Stimulated activated naive B cell treated with anti-CD40 and anti-IgM and Interleukin-4, amounts not matched to agents 10 μg/mL and 1 μg/mL and 100 μg/mL, for 72 hours (primary cell): Measurements from ENCODE around the gene TRA2A.

Experiments used
- ATAC-seq, 2 donors: fragments of 150-1000 bp; cut with Tn5 transposase; replicated peaks; 2 replicates each; pipeline ENCODE4 v1.10.0; 2021; ENCODE audit warnings: moderate library complexity in 1 of 2
- DNase-seq: peaks from one replicate; pipeline ENCODE4 v3.0.0; 2021
- H3K27ac Mint-ChIP-seq: one replicate; pipeline ENCODE4 v1.8.0; 2022; ENCODE audit warnings: mild to moderate bottlenecking, mixed read lengths
- H3K27me3 Mint-ChIP-seq, 2 donors: one replicate each; pipeline ENCODE4 v1.8.0; 2022; ENCODE audit warnings: mixed read lengths in 2 of 2
- H3K36me3 Mint-ChIP-seq, 2 donors: one replicate each; pipeline ENCODE4 v1.8.0; 2022; ENCODE audit warnings: mixed read lengths in 2 of 2, mild to moderate bottlenecking in 1 of 2
- H3K4me1 Mint-ChIP-seq, 2 donors: one replicate each; pipeline ENCODE4 v1.8.0; 2022; ENCODE audit warnings: mixed read lengths in 2 of 2, mild to moderate bottlenecking in 1 of 2
- H3K4me3 Mint-ChIP-seq, 2 donors: one replicate each; pipeline ENCODE4 v1.8.0; 2022; ENCODE audit warnings: mild to moderate bottlenecking in 2 of 2, mixed read lengths in 2 of 2, moderate library complexity in 1 of 2
- H3K9me3 Mint-ChIP-seq, 2 donors: one replicate each; pipeline ENCODE4 v1.8.0; 2022; ENCODE audit warnings: mixed read lengths in 2 of 2, mild to moderate bottlenecking in 1 of 2

The TRA2A gene

DNA sequence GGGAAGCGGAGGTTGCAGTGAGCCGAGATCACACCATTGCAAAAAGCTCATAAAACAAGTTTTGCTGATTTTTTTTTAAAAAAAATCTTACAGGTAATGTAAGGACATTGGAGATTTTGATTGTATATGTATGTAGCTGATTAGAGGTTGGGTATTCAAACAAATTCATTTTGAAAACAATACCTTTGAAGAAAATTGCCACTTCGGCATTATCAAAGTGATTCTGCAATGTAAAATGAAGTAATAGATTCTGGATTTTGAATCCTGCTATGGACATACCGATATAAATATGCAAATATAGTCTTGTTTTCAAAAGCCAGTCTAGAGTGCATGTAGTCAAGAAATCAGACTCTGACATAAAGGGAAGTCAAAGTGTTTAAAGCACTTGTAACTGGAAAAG lies 49.1 kb downstream of the TRA2A start:
- ATAC-seq, result no peak
- H3K9me3 Mint-ChIP-seq, result no peaks in the 10 kb centered on the region
- no peaks in the 10 kb centered on the region for H3K4me1 Mint-ChIP-seq
- H3K4me3 Mint-ChIP-seq, result no peak overlapping the region
- H3K27me3 Mint-ChIP-seq, result peaks cover 26% of the 10 kb centered on the region in 2 donors
- no peak overlapping the region for H3K27ac Mint-ChIP-seq
- H3K36me3 Mint-ChIP-seq, result no peaks in the 10 kb centered on the region
- DNase-seq, result no peak

DNA sequence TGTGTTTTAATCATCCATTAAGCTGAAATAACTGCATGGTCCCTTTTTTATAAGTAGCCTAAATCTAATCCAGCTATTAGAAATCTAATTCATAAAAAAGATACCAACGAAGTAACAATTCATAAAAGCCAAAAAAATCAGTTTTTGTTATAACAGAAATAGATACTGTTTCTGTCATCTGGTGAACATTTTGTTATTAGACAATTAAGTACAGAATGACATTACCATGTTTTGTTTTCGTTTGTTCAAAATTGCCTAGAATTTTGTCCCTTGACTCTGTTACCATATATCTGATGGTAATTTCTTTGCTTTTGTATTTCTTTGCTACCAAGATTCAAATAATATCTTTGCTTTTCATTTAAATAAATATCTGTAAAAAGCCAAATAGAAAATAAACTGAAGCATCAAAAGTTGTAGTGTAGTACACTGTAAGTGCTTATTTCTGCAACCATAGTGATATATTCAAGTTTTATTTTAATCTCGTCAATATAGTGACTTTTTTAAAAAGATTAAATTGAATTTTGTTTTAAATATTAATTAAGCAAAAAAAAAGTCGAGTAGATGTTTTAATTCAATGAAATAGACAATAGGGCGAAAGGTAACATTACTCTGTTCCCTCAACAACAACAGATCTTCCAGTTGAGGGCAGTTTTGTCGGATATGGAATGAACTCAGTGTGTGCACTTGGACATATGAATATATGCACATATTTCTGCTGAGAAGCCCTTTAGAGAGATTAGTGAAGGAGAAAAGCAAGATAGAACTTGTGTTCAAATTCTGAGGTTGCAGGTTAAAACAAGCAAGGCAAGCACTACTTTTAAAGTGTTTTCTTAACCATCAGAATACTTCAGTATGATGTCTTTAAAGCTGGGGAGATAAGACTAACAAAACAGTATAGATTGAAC lies 53.6 kb downstream of the TRA2A start:
- DNase-seq (no peak), ATAC-seq (no peak)
- Mint-ChIP-seq H3K9me3 (no peaks in the 10 kb centered on the region), H3K4me1 (peaks cover 7% of the 10 kb centered on the region in 2 donors), H3K4me3 (no peak overlapping the region), H3K27me3 (peaks cover 43 to 49% of the 10 kb centered on the region in 2 donors), H3K27ac (no peak overlapping the region), H3K36me3 (no peaks in the 10 kb centered on the region)

DNA sequence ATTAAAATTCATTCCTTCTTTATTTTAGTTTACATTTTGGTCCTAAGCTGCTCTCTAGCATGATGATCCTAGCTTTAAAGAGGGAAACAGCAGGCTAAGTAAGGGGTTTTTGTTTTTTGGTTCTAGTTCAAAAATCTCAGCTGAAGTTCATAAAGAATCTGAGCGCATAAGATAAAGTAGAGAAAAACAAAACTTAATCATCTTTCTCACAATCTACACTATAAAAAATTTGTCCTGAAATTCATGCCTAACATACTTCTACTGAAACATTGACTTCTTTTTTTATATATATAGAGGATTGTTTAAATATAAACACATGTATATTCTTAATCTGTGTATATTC lies 54.7 kb downstream of the TRA2A start:
- H3K4me3 Mint-ChIP-seq, result no peak overlapping the region
- H3K27ac Mint-ChIP-seq, result no peak overlapping the region
- H3K27me3 Mint-ChIP-seq, result peaks cover 44 to 51% of the 10 kb centered on the region in 2 donors
- DNase-seq, result no peak
- H3K36me3 Mint-ChIP-seq, result no peaks in the 10 kb centered on the region
- H3K4me1 Mint-ChIP-seq, result peaks cover 7% of the 10 kb centered on the region in 2 donors
- ATAC-seq, result no peak
- no peaks in the 10 kb centered on the region for H3K9me3 Mint-ChIP-seq

DNA sequence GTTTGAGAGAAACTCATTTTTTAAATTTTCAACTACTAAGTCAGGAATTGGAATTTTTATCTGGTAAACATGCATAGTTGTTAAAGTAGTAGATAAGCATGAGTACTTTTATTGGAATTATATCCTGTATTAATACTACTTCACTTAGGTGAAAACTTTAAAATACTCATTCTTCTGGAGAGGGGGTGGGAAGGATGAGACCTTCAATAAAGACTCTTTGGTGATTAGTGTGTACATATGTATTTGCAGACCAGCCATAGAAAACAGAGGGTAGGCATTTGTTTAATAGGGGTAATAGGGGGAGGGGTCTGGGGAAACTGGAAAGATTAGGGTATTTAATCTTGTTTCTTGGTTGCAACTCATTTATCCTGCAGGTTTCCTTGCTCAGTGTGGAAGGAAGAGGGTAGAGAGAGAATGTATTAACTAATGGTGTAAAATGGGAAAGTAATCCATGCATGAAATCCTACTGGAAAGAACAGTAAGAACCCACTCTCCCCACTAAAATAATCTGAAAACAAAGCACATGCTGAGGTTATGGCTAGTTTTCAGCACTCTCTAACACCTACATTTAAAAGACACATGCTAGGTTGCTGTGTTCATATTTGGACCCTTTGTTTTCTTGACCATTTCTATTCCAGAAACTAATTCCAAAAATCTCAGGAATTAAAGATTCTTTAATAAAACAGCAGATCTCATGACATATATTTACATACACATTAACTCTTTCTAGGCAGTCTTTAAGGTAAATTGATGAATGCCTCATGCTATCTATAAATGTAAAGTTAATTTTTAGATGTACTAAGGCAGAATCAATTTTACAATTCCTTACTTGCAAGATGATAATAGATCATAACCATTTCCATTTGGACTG lies 55.3 kb downstream of the TRA2A start:
- no peak for ATAC-seq
- Mint-ChIP-seq H3K27ac (peak overlapping the region; percentile 5), H3K27me3 (peaks cover 43 to 52% of the 10 kb centered on the region in 2 donors), H3K4me1 (peaks cover 7 to 9% of the 10 kb centered on the region in 2 donors), H3K36me3 (no peaks in the 10 kb centered on the region), H3K9me3 (no peaks in the 10 kb centered on the region), H3K4me3 (no peak overlapping the region)
- no peak for DNase-seq

DNA sequence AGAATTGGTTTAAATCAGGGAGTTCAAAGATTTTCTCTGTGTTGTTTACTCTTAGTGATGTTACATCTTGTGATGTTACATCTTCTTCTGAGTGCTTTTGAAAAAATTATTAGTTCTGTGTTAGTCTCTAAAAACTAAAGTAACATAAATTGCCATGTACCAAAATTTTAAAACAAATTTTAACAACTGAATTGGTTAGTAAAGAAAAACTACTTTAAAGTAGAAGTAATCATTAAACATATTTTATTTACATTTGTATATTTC lies 56.3 kb downstream of the TRA2A start:
- H3K36me3 Mint-ChIP-seq, result no peaks in the 10 kb centered on the region
- DNase-seq, result no peak
- H3K27ac Mint-ChIP-seq, result no peak overlapping the region
- ATAC-seq, result no peak
- no peaks in the 10 kb centered on the region for H3K9me3 Mint-ChIP-seq
- H3K27me3 Mint-ChIP-seq, result peaks cover 47 to 61% of the 10 kb centered on the region in 2 donors
- no peak overlapping the region for H3K4me3 Mint-ChIP-seq
- H3K4me1 Mint-ChIP-seq, result peaks cover 9 to 19% of the 10 kb centered on the region in 2 donors

DNA sequence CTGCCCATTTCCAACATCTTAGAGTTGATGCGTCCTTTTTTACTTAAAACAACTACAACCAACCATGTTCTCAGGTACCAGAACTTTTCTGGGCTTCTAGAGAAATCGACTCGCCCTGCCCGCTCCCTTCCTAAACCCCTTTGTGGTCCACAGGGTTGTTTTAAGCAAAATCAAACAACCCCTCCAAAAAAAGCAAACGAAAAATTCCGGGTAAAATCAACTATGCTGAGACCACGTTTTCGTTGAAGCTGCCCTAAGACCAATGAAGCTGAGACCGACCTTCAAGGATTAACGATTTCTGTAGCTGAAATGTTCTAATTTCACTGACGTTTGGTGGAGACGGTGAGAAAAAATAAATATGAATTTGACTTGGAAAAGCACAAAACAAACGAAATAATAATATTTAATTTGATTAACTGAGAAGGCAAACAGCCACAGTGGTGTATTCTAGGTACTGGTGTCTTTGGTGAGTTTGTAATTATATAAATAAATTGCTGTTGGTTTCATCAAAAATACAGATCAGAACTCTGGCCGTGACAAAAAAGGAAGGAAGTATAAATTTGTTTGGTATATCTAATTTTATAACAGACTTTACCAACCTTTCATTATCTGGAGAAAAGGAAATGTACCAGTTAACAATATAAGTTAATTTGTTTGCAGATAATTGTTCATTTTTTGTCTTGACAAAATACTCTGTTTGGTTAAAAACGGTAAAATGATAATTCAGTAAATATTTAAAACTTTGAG lies 56.8 kb downstream of the TRA2A start:
- DNase-seq, result no peak
- Mint-ChIP-seq H3K4me3 (peak overlapping the region; percentile 80 to 83), H3K27ac (peak overlapping the region; percentile 59), H3K27me3 (peaks cover 49 to 61% of the 10 kb centered on the region in 2 donors), H3K36me3 (no peaks in the 10 kb centered on the region), H3K4me1 (peaks cover 14 to 24% of the 10 kb centered on the region in 2 donors), H3K9me3 (no peaks in the 10 kb centered on the region)
- ATAC-seq, result no peak

DNA sequence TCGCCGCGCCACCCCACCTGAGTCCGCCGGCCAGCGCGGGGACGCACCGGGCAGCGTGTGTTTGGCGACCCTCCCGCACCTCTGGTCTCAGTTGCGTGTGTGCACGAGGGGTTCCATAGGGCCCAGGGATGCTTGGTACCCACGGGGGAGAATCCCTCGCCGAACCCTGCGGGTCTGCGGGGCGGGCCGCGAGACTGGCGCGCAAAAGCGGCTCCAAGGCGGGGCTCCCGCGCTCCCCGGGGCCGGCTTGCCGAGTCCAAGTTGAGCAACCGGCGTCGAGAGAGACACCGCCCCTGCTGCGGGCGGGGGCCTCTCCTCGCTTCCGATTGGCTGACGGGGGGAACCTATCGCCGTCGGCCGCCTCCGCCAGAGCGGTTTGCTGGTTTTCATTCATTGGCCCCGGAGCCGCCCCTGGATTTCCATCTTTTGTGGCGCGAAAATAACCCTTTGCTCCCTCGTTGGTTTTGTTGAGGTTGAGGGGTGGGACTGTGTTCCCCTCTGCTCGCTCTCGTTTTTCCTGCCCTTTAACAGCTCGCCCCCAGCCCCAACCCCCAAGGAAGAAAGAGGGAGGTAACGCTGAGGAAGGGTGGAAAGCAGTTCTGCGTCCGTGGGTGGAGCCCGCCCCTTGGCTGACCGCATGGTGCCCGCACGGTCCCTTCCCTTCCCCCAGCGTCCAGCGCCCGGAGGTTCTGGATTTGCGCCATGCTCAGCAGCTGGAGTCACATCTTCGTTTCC lies 57.5 kb downstream of the TRA2A start:
- H3K27ac Mint-ChIP-seq, result peak overlapping the region; percentile 59
- H3K9me3 Mint-ChIP-seq, result no peaks in the 10 kb centered on the region
- H3K4me1 Mint-ChIP-seq, result peaks cover 16 to 27% of the 10 kb centered on the region in 2 donors
- H3K36me3 Mint-ChIP-seq, result no peaks in the 10 kb centered on the region
- peaks cover 50 to 61% of the 10 kb centered on the region in 2 donors for H3K27me3 Mint-ChIP-seq
- DNase-seq (peak; percentile 72), ATAC-seq (peak; percentile 83 to 87)
- peak overlapping the region; percentile 80 to 83 for H3K4me3 Mint-ChIP-seq

DNA sequence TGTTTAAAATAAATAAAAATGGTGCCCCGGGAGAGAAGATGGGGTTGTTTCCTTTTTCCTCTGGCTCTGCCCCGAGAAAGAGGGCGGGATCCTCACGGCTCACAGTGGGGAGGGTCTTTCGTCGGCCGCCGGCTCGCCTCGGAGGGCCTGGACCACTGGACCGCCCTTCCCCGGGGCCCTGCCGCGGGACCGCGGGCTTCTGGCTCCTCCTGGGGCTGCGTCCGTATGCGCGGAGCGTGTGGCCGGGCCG lies 58.0 kb downstream of the TRA2A start:
- ATAC-seq, result peak in 1 of 2 donors; percentile 16
- Mint-ChIP-seq H3K27me3 (peaks cover 46 to 56% of the 10 kb centered on the region in 2 donors), H3K36me3 (no peaks in the 10 kb centered on the region), H3K9me3 (no peaks in the 10 kb centered on the region), H3K4me3 (peak overlapping the region in 1 of 2 donors; percentile 83), H3K27ac (no peak overlapping the region), H3K4me1 (peaks cover 18 to 30% of the 10 kb centered on the region in 2 donors)
- no peak for DNase-seq

DNA sequence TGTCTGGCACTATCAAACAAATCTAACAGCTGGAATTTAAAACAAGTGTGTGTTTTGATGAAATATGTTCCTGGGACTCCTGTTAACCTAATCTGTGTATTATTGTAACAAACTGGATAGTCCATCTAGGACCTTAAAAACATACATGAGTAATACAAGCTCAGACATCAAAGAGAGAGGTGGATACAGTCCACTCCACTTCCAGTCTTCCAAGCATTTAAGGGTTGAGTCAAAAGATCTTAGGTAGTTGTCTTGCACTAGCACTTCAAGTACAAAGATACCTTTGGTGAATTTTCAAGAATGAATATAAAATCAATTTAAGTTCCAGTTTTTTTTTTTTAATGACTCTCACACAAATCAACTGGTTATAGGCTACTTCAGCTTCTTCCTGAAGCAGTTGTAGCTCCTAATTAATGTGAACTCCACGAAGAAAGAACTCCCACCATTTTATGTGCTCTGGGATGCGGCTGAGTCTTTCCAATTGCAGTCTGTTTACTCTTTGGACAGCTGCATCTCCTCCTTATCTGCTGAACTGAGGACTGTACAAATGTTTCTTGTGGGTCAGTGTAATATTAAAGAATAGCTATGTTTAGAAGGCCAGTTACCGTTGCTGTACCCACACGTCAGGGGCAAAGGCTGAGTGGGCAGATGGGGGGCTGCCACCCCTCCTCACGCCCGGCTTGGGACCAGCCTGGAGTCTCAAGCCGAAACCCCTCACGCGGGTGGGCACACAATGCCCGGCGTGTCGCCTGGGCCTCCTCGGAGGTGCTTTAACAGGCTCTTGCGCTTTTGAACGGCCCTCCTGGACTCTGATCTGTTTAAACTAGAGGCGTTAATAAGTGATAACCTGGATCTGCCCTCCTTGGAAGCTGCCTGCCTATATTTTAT lies 58.6 kb downstream of the TRA2A start:
- DNase-seq (no peak), ATAC-seq (no peak)
- peak overlapping the region; percentile 62 to 83 for H3K4me3 Mint-ChIP-seq
- H3K9me3 Mint-ChIP-seq, result no peaks in the 10 kb centered on the region
- peaks cover 20 to 36% of the 10 kb centered on the region in 2 donors for H3K4me1 Mint-ChIP-seq
- peaks cover 45 to 54% of the 10 kb centered on the region in 2 donors for H3K27me3 Mint-ChIP-seq
- peak overlapping the region; percentile 51 for H3K27ac Mint-ChIP-seq
- peaks cover 0 to under 1% of the 10 kb centered on the region in 2 donors for H3K36me3 Mint-ChIP-seq

DNA sequence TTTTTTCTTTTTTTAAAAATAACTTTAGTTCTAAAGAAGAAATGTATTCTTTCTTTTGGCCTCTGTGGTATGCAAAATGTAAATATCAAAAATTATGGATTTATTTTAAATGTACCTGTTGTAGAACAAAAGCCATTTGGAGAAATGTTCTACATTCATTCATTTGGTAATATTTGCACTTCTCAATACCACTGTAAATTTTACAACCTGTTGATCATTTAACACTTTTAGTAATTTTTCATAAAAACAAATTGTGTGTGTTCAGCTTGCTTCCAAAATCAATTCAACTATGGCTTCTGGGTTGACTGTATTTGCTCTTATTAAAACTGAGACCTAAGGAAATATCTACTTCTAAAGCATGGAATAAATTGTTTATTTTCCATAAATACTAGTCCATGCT lies 59.2 kb downstream of the TRA2A start:
- H3K4me1 Mint-ChIP-seq, result peaks cover 25 to 42% of the 10 kb centered on the region in 2 donors
- H3K36me3 Mint-ChIP-seq, result peaks cover 0 to 2% of the 10 kb centered on the region in 2 donors
- ATAC-seq (no peak), DNase-seq (no peak)
- peaks cover 50 to 61% of the 10 kb centered on the region in 2 donors for H3K27me3 Mint-ChIP-seq
- H3K9me3 Mint-ChIP-seq, result no peaks in the 10 kb centered on the region
- no peak overlapping the region for H3K27ac Mint-ChIP-seq
- H3K4me3 Mint-ChIP-seq, result no peak overlapping the region

DNA sequence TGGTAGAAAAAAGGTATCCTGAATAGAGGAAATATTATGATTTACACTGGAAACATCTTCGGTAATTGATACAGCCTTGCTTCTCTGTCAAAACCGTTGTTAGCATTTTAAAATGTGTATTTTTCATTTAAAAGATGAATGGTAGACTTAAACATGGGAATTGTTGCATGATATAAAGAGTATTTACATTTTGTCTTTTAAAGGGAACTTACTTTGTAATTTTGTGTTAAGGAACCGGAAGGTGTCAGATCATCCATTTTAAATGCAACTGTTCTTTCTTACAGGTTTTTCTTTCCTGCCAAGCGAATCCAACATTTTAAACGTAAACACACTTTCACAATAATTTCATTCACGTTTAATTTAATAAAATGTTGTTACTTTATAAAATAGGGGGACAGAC lies 59.7 kb downstream of the TRA2A start:
- Mint-ChIP-seq H3K27me3 (peaks cover 55 to 66% of the 10 kb centered on the region in 2 donors), H3K27ac (no peak overlapping the region), H3K4me1 (peaks cover 30 to 47% of the 10 kb centered on the region in 2 donors), H3K9me3 (no peaks in the 10 kb centered on the region), H3K36me3 (peaks cover 0 to 2% of the 10 kb centered on the region in 2 donors), H3K4me3 (no peak overlapping the region)
- no peak for DNase-seq
- ATAC-seq, result no peak

DNA sequence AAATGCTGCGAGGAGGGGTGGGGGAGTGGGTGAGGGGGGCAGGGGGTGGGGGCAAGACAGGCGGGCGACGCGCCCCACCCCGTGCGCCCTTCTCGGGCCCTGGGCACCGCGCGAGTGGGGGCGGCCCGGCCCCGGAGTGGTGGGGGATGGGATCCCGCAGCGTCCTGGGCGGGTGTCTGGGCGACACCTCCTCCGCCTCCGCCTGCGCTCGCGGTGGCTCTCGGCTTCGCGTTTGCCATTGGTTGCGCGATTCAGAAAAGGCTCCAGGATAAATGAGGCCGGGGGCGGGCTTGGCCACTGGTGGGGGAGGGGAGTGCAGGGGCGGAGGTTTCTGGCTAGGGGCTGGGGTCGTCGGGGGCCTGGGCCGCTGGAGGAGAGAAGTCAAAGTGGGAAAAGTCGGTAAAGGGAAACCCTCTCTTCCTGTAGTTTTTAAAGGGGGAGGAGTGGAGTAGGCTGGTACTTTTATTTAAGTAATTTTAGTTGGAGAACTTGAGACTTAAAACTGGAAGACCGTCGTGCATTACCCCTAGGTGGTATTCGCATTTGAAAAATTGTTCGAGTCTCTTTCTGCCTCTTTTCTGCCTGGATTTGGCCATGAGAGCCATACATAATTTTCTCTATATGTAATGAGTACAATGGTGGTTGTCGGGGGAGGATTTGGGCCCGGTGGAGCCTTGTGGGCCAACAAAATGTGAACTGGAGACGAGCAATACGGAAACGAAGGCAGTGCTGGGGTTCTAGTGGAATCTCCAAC lies 60.5 kb downstream of the TRA2A start:
- DNase-seq, result peak; percentile 20
- Mint-ChIP-seq H3K36me3 (peaks cover 0 to 2% of the 10 kb centered on the region in 2 donors), H3K9me3 (no peaks in the 10 kb centered on the region), H3K4me3 (peak overlapping the region; percentile 82), H3K27me3 (peaks cover 49 to 62% of the 10 kb centered on the region in 2 donors), H3K4me1 (peaks cover 30 to 47% of the 10 kb centered on the region in 2 donors), H3K27ac (peak overlapping the region; percentile 67)
- no peak for ATAC-seq
